GM19324 (cell line): ENCODE measurements around the gene OXNAD1.

Source experiments
- ATAC-seq: cut with Tn5 transposase; IDR thresholded peaks from one replicate; pipeline ENCODE4 v1.9.1; 2021; ENCODE audit warnings: mild to moderate bottlenecking, moderate library complexity; ENCODE audit not compliant: unreplicated experiment, low FRiP score

The OXNAD1 gene

GRCh38 chr3:16350597-16351318 lies 85.7 kb downstream of the OXNAD1 start:
- no peak for ATAC-seq

- no peak for ATAC-seq
Observed at GRCh38 chr3:16352428-16352827, 87.4 kb downstream of the OXNAD1 start.

GRCh38 chr3:16354291-16354690 lies 89.3 kb downstream of the OXNAD1 start:
- no peak for ATAC-seq
